GM21723 (cell line): Measurements from ENCODE around the gene CMSS1.

Experiments
- ATAC-seq: cut with Tn5 transposase; IDR thresholded peaks from one replicate; pipeline ENCODE4 v1.9.1; 2021; ENCODE audit warnings: mild to moderate bottlenecking, moderate library complexity; ENCODE audit not compliant: unreplicated experiment

The CMSS1 gene

DNA sequence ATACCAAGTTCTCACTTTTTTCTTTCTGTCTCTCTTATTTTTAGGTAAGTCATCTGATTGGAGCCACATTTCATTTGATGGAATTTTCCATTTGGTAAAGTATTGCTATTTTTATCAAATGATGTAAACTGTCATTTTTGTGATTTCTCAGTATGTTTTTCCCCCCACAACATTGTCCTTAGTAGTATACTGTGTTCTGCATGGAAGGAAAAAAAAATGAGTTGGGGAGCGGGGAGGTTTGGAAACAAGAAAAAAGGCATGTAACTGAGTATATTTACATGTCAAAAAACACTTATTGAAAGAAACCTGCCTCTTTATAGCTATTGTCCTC is 192.4 kb downstream of the CMSS1 start:
- no peak for ATAC-seq

DNA sequence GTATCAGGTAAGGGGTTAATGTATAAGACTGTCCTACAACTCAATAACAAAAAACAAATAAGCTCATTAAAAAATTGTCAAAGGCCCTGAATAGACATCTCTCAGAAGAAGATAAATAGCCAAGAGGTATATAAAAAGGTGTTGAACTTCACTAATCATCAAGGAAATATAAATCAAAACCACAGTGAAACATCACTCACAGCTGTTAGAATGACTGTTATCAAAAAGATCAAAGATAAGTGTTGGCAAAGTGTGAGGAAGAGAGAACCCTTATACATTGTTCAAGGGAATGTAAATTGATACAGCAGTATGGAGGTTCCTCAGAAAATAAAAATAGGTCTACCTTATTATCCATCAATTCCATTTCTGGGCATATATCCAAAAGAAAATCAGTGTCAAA is 201.1 kb downstream of the CMSS1 start:
- ATAC-seq = no peak

DNA sequence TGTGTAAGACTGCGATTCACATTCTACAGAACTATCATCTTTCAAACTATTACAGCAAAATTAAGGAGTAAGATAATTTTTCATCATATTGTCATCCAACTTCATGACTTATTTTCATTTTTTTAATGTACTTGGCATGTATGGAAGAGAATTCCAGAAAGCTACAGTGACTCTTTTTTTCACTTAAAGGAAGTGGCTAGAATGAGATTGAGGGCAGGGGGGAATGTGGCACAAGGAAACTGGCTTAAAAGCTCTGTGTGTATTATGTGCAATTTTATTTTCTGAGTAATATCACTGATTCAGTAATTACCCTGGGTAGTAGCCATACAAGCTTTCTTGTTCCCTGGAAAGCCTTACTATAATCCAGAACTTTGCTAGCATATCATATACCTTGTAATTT is 202.1 kb downstream of the CMSS1 start:
- no peak for ATAC-seq

DNA sequence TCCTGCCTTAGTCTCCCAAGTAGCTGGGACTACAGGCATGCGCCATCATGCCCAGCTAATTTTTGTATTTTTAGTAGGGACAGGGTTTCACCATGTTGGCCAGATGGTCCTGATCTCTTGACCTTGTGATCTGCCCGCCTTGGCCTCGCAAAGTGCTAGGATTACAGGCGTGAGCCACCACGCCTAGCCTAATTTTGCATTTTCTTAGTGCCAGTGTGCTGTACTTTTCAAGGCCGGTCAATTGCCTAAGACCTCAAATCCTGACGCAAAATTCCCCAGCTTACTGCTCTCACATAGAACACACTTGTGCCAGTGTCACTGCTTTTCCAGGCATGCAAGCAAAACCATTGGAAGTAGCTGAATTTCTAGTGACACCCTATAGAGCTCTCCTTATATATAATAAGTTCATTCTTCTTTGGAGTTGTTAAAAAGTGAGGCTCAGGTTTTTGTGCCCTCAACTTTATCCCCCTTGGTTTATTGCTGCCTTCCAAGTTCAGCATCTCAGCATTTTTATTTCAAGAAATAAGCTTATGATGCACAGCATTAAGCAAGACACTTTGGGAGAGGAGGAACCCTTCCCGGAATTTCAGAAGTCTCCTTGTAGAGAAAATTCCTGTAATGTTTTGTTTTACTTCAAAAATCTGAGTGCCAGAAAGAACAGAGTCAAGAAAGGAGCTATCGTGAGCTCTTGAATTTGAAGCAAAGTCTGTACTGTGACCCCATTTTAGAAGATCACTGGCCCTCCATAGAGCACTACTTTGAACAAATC is 203.4 kb downstream of the CMSS1 start:
- no peak for ATAC-seq

DNA sequence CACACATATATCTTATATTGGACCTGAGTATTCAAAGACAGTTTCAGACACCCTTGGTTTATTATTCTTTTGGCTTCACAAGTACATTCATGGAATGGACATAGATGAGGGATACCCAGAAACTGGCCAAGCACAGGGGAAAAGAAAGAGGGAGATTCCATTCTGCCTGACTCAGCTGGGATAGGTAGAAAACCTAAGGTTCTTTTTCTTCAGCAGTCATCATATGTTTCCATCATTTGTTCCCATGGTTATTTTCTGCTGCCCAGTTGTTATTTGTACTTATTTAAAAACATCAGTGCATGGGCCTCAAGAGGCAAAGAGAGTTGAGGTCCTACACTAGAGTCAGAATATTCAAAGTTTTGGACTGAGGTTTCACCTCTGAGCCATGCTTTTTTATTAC is 204.8 kb downstream of the CMSS1 start:
- ATAC-seq = no peak

DNA sequence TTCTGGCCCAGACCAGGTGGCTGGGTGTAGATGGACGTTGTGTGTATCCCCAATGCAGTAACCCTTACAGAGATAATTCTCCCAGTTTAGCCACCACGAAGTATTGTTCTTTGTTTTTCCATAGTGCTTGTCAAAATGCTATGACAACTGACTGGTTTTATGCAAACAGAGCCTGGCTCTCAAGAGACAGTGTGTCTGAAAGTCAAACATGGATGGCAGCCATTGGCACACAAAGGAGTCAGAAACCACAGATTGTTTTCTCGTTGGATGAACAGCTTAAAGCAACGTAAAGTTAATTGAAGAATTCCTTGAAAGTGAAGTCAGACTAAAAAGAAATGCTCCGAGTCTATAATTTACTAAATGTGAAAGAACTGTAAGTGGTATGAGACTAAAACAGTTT is 205.5 kb downstream of the CMSS1 start:
- ATAC-seq = no peak

DNA sequence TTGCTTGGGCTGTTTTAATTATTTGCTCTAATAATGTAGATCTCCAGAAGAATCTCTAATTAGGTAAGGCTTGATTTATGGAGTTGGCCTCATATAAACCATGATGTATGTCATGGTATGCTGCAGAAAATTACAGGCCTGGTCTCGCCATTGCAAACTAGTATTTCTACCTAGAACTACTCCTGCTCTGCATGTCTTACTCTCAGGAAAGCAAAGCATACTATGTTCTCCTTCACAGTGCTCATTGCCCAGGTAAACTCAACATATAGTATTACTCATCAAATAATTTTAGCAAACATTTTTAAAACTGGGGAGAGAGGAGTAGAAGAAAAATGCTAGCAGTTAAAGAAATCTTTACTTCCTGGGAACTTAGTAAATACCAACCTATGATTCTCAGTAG is 205.9 kb downstream of the CMSS1 start:
- no peak for ATAC-seq

DNA sequence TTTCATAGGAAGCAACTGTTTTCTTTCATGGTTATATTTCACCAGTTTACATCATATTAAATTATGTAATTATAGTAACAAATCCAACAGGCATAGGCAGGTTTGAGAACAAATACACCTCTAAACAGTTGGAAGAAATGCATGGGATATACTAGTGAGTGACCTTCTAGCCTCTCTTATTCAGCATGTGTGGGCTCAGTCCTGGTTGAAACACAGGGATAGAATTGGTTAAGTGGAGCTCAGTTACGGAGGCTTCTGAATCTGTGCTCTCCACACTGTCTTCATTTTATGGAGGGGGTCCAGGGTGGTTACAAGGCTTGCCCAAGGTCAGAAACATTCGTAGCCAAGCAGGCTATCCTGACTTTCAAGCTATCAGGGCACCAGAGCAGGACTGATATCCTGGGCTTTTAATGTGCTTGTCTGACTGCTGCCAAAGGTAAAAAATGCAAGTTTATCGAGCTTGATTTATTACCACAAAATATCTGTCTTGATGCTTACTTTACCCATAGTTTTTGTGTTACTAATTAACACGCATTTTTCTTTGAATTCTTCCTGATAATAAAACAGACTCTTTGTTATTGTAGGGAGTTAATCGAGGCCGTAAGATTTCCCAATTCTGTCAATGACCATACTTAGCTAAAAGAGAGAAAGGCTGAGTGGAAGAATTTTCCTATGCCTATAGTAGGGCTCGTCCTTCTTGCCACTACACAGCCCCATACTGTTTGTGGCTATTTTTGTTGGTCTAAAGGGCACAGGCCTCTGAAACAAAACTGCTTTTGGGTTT is 207.1 kb downstream of the CMSS1 start:
- no peak for ATAC-seq

DNA sequence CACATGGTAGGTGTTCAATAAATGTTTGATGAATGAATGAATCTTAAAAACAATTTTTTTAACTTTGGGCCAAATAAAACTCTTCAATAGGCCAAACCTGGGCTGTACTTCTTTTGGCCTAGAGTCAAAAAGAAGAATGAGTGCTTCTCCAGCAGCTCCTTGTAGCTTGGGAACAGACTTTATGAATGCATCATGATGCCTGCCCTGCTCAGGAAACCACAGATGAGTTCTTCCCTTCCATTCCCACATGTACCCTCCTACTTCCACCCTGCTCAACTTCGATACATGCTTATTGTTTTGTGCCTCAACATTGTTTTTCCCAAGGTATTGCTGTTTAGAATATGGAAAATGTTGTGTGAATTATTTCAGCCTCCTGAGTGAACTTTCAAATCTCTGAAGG is 209.7 kb downstream of the CMSS1 start:
- no peak for ATAC-seq

DNA sequence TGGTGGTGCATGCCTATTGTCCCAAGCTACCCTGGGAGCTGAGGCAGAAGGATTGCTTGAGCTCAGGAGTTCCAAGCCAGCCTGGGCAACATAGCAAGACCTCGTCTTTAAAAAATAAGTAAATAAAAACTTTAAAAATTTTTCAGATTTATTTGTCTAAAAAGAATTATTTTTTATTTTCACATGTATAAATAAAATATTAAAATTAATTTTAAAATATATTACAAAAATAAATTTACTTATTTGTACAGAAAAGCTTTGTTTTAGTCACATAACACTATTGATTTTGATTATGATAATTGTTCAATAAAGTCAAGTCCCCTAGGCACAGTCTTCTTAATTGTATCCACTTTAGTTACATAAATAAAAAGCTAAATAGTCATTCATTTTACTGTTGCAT is 211.4 kb downstream of the CMSS1 start:
- ATAC-seq = no peak

DNA sequence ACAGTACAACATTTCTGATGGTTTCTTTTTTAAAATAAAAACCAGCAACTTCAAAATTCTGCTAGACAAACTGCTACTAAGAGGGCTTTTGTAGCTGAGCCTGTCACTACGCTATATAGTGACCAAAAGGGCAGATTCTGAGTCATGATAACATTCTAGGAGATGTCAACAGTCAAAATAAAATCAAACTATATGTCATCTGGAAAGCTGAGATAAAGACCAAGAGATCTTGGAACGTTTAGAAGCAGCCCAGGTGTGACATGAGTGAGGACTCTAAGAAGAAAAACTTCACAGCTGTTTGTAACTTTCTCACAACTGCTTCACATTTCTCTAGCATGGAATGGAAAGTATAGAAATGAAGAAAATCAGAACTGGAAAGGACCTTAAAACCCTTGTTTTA is 212.0 kb downstream of the CMSS1 start:
- no peak for ATAC-seq

DNA sequence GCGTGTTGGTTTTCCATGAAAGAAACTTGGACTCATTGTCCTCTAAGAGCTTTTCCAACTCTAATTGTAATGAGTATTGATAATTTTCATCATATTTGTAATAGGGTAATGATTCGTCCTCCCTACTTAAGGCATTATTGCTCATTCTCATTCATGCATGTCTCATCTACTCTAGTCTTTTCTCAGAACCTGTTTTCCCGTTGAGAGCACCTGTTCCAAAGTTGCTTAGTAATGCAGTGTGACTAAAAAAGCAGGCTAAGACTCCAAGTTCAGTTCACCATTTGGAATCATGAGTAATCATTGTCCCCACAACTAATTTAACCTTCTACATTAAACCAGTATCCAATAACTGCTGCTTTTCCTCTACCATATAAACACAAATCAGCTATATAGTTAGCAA is 212.7 kb downstream of the CMSS1 start:
- no peak for ATAC-seq

DNA sequence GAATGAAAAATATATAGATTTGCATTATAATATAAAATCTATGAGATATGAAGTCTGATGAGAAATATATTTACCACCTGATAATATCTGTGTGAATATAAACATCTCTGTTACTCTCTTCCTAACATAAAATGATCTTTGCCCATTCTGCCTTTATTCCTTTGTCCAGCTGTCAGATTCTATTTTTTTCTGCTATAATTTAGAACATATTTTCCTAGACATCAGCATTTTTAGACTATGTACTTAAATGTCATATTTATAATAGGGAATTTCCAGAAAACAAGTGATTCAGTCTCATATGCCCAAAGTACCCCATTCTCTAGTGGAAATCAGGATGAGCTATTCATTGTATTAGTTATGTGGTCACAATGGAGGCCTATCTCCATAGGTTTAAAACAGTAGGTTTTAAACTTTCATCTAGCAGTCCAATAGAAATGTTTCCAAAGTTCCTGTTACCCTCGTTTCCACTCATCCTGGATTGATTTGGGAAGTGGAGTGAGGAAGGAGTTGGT is 213.3 kb downstream of the CMSS1 start:
- ATAC-seq = no peak

DNA sequence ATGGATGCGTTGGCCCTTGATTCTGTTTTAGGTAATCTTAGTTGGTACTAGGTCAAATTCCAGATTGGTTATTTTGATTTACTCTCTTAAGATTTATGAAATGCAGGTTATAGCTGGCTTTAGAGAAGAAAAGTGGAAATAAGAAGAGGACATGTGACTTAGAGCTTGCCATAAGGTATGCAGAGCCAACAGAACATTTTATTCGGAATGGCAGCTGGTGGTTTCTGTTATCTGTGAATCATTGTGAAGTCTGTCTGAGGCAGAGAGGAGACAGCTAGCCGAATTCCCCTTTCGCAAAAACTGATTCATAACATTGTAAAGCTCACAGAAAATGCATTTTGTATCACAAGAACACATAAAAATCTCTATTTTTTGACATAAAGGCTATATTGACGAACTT is 214.6 kb downstream of the CMSS1 start:
- ATAC-seq = no peak

DNA sequence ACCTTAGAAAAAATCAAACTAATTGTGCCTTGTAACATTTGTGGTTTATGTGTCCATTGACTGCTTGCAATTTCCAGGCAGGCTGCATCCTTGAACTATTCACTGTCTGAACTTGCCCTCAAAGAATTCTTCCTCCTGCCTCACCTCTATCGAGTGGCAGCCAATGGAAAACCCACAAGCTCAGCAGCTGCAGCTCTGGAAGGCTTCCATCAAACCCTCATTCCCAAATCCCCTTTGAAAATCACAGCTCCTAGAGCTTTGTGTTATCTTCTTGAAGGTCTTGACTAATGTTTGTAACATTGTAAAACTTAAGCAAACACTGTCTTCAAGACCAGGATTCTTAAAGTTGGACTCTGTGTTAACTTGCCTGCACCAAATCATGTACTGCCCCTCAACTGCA is 215.5 kb downstream of the CMSS1 start:
- ATAC-seq = no peak

DNA sequence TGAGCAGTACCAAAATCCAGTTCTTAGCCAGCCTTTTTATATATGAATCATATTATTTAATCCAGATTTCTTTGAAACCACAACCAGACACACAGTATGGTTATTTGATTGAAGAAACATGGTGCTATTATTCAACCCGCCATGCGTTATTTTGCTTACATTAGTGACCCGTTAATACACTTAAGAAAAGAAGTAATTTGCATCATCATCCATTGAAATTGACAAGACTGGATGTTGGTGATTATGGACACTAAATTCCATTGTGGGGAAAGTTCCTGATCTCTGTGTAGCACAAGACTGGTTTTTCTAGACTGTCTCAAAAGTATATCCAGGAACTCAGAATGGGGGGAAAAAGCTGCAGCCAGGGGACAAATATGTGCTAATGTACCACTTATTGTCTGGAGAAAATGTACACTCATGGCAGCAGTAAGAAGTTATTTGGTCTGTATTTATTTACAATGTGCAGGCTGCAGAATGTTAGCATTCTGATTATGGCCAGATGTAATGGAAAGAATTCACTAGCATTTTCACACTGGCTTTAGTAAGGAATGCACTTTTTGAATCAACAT is 216.3 kb downstream of the CMSS1 start:
- no peak for ATAC-seq

DNA sequence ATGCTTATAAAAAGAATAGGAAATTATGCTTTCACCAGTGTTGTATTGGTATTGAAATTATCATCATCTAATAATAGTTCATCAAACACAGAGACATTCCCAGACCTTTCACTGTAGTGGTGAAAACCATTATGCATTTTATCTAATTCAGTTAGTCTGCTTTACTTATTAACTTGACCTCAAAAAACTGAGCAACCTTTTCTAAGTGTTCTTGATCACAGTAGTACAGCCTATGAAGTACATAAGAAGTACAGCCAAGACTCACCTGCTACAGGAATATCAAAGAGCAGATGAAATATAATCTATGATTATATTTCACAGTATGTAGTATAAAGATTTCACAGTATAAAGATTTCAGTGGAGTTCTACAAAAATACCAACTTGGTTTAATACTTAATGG is 221.4 kb downstream of the CMSS1 start:
- ATAC-seq = no peak

DNA sequence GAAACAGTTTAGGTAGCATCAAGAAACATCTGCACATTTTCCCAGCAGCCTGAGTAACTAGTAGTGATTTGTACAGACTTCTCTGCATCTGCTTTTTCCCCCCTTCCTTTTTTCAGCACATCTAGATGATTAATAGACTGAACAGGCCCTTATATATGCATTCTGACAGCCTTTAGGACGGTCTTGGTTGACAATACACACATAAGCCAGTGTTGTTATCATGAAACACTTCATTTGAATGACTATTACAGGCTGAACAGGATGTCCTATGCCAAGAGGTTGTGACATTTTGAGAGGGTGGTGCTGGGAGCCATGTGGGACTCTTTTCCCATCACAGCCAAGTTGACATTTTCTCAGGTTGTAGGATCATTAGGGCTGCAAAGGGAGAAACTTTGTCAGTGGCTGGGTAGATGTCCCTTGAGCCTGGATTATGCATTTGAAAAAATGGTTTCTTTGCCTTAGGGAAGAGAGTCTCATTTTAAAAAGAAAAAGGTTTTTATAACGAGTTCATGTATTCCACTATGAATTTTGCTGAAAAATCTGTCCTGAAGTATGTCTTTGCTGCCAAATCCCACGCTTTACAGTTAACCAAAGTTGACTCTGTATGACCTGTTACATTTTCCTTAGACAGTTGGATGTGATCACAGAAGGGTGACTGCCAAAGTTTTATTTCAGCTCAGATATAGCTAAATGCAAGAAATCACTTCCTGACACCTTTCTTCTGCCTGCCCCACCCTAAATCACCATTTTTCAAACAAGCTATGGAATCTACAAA is 223.0 kb downstream of the CMSS1 start:
- ATAC-seq = no peak

DNA sequence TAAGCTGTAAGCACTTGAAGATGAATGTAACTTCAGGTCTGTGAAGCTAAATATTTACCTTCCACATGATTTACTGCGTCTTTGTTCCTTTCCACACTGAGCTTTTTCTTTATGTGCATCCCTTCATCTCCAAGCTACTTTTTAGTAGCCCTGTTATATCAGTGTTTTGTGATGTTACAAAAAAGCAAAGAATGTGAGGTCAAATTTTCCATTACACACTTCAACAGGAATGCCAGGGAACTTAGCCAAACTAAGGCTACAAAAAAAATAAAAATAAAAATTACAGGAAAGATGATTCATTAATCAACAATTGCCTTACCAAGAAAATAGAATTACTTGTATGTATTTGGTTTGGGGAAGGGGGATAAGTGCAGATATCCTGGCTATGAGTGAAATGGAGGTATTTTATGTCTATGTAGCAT is 223.7 kb downstream of the CMSS1 start:
- ATAC-seq = no peak

DNA sequence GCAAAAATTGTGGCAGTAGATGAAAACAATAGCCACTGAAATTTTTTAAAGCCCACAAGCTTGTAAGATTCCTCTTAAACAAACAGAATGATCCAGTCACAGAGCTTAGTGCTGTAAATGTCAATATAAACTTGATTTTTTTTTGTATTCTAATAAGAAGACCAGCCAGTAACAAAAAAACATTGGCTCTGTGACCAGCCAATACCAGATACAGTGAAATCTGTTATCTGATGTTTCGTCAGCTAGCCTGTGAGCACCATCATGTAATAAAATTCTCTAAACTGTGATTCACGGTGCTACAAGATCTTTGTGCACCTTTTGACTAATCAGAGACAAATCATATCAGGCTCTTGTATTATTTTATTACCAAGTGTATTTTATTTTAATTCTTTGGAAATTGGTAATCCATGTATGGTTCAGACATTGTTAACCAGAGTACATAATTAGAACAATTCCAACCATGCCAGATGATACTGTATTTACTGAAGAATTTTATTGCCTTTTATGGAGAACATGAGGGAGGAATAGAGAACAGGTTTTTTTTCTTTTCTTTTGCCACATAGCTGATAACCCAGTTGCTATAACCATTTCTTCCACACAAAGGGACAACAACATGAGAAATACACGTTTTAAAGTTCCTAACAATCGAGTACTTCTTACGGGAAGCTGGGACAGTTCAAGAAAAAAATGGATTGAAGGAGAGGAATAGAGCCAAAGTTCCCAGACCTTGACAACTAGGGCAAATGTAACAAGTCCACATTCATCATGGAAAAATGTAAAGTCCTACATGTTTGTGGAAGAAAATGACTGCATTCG is 224.7 kb downstream of the CMSS1 start:
- ATAC-seq = no peak

DNA sequence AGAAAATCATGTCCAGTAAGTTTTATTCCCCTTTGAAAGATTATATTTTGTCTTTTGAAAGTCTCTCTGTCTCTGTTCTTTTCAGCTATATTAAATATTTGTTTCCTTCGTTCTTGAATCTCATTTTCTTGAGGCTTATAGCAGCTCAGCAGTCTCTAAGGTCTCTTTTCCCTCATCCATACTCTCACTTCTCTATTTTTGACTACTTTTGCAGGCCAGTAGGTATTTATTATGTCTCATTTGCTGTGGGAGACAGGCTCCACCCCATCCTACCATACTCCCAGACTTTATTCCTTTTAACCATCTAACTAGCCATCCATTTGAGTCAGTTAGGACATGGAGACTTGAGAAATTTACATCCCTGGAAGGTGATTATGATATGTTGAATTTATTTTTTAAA is 225.6 kb downstream of the CMSS1 start:
- no peak for ATAC-seq
